Measurements from ENCODE around the gene C12orf57. TPM values are rescaled to one million over a fixed set of nuclear protein-coding genes. Genes with fewer than 3 reads are reported as not detected.
A peak's percentile ranks its signal among the peaks of the same experiment; 100 is the strongest.

Gene C12orf57
- total and polyA plus RNA-seq, 9 of the 15 experiments (the other 6 are each of a cell fraction or from before 2014, with no cell fraction given) = 26.7 to 191 (median 107) TPM

- no peak for TF ChIP-seq FOXP4 (CRISPR knock-in tag; IDR thresholded peaks at IDR 0.05; ENCODE audit: borderline replicate concordance)
- 0 out of 2 replicates have a peak, but pooled peaks have one; percentile 18 for TF ChIP-seq PKNOX1 (IDR thresholded peaks at IDR 0.05)
- TF ChIP-seq CREM (IDR thresholded peaks at IDR 0.05; ENCODE audit: low read depth) = peak; percentile 45
- no peak for TF ChIP-seq HNRNPUL1 (IDR thresholded peaks at IDR 0.05; ENCODE audit: low read length)
- no peak for TF ChIP-seq TEAD2 (tag; IDR thresholded peaks at IDR 0.05)
- TF ChIP-seq NFRKB (IDR thresholded peaks at IDR 0.05; ENCODE audit: low read depth) = 0 out of 2 replicates have a peak, but pooled peaks have one; percentile 66
- no peak for TF ChIP-seq ZNF445 (CRISPR knock-in tag; IDR thresholded peaks at IDR 0.05; ENCODE audit: low read depth)
- TF ChIP-seq E2F4 (CRISPR knock-in tag; IDR thresholded peaks at IDR 0.05; ENCODE audit: low read depth) = no peak
- no peak for TF ChIP-seq SMARCC2 (IDR thresholded peaks at IDR 0.05; ENCODE audit: low read depth)
- no peak for TF ChIP-seq IRF9 (tag; IDR thresholded peaks at IDR 0.05)
- TF ChIP-seq ZBTB7A (IDR thresholded peaks at IDR 0.05; ENCODE audit: borderline replicate concordance, control insufficient read depth, low read depth, low read length) = no peak
- no peak for TF ChIP-seq TAF7 (tag; IDR thresholded peaks at IDR 0.05)
- TF ChIP-seq ZC3H4 (CRISPR knock-in tag; IDR thresholded peaks at IDR 0.05; ENCODE audit: borderline replicate concordance) = 0 out of 2 replicates have a peak, but pooled peaks have one; percentile 65
- no peak for TF ChIP-seq TCFL5 (CRISPR knock-in tag; conservative IDR thresholded peaks at IDR 0.05)
- no peak for TF ChIP-seq ZNF175 (CRISPR knock-in tag; IDR thresholded peaks at IDR 0.05; ENCODE audit: low read depth)
- no peak for TF ChIP-seq ZNF780A (CRISPR knock-in tag; IDR thresholded peaks at IDR 0.05)
- no peak for TF ChIP-seq ZNF507 (tag; conservative IDR thresholded peaks at IDR 0.05)
- TF ChIP-seq ATF7 (IDR thresholded peaks at IDR 0.05) = no peak
- no peak for TF ChIP-seq POLR2AphosphoS5 (IDR thresholded peaks at IDR 0.05; ENCODE audit: control insufficient read depth, insufficient read depth, low read depth, low read length)
- no peak for TF ChIP-seq ZNF518B (CRISPR knock-in tag; IDR thresholded peaks at IDR 0.05)
- 0 out of 2 replicates have a peak, but pooled peaks have one; percentile 19 for TF ChIP-seq L3MBTL2 (IDR thresholded peaks at IDR 0.05)
Measured at GRCh38 chr12:6961278-6961694, 17.5 kb downstream of the C12orf57 start (continued).
